ENCODE results near the gene TEX22.

TEX22 gene

GRCh38 chr14:105388976-105389375 lies 9.4 kb upstream of the TEX22 start:
- no peak overlapping the region for H3K4me2 ChIP-seq (ENCODE audit: low read length)
- TF ChIP-seq EZH2 (IDR thresholded peaks at IDR 0.05; ENCODE audit: borderline replicate concordance, low read length) (no peak), CTCF (IDR thresholded peaks at IDR 0.05; ENCODE audit: low read length) (no peak)
- no peaks in the 10 kb centered on the region for H3F3A ChIP-seq (ENCODE audit: insufficient read depth, low read length)
- no peaks in the 10 kb centered on the region for H3K9me3 ChIP-seq (ENCODE audit: low read length)
- no peaks in the 10 kb centered on the region for H4K20me1 ChIP-seq (ENCODE audit: insufficient read depth, low read length)
- no peaks in the 10 kb centered on the region for H3K36me3 ChIP-seq (ENCODE audit: insufficient read depth, low read length)
- H3K27me3 ChIP-seq (ENCODE audit: insufficient read depth, low read length) = peaks cover 11% of the 10 kb centered on the region
- no peaks in the 10 kb centered on the region for H3K4me1 ChIP-seq (ENCODE audit: insufficient read depth, low read length, severe bottlenecking)
- H2AFZ ChIP-seq (ENCODE audit: low read length) = no peak overlapping the region
- no peak overlapping the region for H3K9ac ChIP-seq (ENCODE audit: low read length)
- H3K4me3 ChIP-seq (ENCODE audit: low read depth, low read length, poor library complexity, severe bottlenecking) = no peak overlapping the region
- no peaks in the 10 kb centered on the region for H3K79me2 ChIP-seq (ENCODE audit: insufficient read depth, low read length)
- no peaks in the 10 kb centered on the region for H3K9me2 ChIP-seq (ENCODE audit: low read depth, low read length)
- H3K27ac ChIP-seq (ENCODE audit: low read depth, low read length, poor library complexity, severe bottlenecking) = no peak overlapping the region

GRCh38 chr14:105389534-105389933 lies 8.8 kb upstream of the TEX22 start:
- no peaks in the 10 kb centered on the region for H3K79me2 ChIP-seq (ENCODE audit: insufficient read depth, low read length)
- H3K36me3 ChIP-seq (ENCODE audit: insufficient read depth, low read length) = no peaks in the 10 kb centered on the region
- H3K9me3 ChIP-seq (ENCODE audit: low read length) = no peaks in the 10 kb centered on the region
- no peak overlapping the region for H3K9ac ChIP-seq (ENCODE audit: low read length)
- no peak overlapping the region for H3K4me2 ChIP-seq (ENCODE audit: low read length)
- no peak overlapping the region for H3K27ac ChIP-seq (ENCODE audit: low read depth, low read length, poor library complexity, severe bottlenecking)
- H3K4me3 ChIP-seq (ENCODE audit: low read depth, low read length, poor library complexity, severe bottlenecking) = no peak overlapping the region
- peaks cover 11% of the 10 kb centered on the region for H3K27me3 ChIP-seq (ENCODE audit: insufficient read depth, low read length)
- TF ChIP-seq CTCF (IDR thresholded peaks at IDR 0.05; ENCODE audit: low read length) (no peak), EZH2 (IDR thresholded peaks at IDR 0.05; ENCODE audit: borderline replicate concordance, low read length) (no peak)
- H2AFZ ChIP-seq (ENCODE audit: low read length) = no peak overlapping the region
- no peaks in the 10 kb centered on the region for H3F3A ChIP-seq (ENCODE audit: insufficient read depth, low read length)
- H3K9me2 ChIP-seq (ENCODE audit: low read depth, low read length) = no peaks in the 10 kb centered on the region
- no peaks in the 10 kb centered on the region for H3K4me1 ChIP-seq (ENCODE audit: insufficient read depth, low read length, severe bottlenecking)
- no peaks in the 10 kb centered on the region for H4K20me1 ChIP-seq (ENCODE audit: insufficient read depth, low read length)

DNA sequence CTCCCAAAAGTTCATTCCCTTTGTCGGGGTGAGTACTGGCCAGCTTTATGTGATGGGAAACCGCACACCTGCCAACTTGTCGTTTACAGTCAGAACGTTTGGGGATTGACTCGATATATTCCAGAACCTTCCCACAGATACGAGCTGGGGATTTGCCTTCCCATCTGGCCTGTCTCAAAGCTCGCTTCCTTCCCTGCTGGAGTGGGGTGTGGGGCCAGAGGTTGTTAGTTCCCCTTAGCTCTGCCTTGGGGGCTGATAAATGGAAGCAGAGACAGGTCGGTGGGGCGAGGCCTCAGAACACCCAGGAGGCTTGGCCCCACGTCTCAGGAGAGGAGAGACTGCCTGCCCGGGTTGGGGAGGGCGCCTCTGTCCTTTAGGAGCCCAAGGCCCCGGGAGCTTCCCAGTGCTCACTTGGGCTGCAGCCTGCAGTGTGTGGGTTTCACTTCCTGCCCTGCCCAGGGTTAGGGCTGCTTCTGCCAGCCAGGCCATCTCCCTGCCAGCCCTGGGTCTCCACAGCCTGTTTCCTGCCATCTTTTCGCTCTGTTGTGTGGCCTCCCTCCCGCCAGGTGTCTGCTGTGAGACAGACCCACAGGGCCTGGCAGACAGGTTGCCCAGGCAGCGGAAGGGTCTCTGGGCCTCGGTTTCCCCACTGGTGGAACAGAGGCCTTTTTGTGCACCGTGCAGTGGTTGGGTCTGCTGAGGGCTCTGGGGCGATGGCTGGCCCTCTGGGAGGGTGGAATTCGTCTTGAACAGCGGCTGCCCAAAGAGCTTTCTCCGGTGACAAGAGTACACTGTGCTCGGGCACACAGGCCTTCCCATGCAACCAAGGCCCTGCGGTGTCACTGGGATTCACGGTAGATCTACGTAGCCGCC lies 8.1 kb upstream of the TEX22 start:
- Histone ChIP-seq H3K4me3 (ENCODE audit: low read depth, low read length, poor library complexity, severe bottlenecking) (no peak overlapping the region), H4K20me1 (ENCODE audit: insufficient read depth, low read length) (no peaks in the 10 kb centered on the region), H2AFZ (ENCODE audit: low read length) (no peak overlapping the region), H3K9me3 (ENCODE audit: low read length) (no peaks in the 10 kb centered on the region), H3K27me3 (ENCODE audit: insufficient read depth, low read length) (peaks cover 11% of the 10 kb centered on the region), H3K27ac (ENCODE audit: low read depth, low read length, poor library complexity, severe bottlenecking) (no peak overlapping the region), H3K36me3 (ENCODE audit: insufficient read depth, low read length) (no peaks in the 10 kb centered on the region), H3K4me1 (ENCODE audit: insufficient read depth, low read length, severe bottlenecking) (no peaks in the 10 kb centered on the region), H3K79me2 (ENCODE audit: insufficient read depth, low read length) (no peaks in the 10 kb centered on the region), H3F3A (ENCODE audit: insufficient read depth, low read length) (no peaks in the 10 kb centered on the region), H3K9ac (ENCODE audit: low read length) (no peak overlapping the region), H3K9me2 (ENCODE audit: low read depth, low read length) (no peaks in the 10 kb centered on the region), H3K4me2 (ENCODE audit: low read length) (no peak overlapping the region)
- TF ChIP-seq CTCF (IDR thresholded peaks at IDR 0.05; ENCODE audit: low read length) (0 out of 2 replicates have a peak, but pooled peaks have one; percentile 6), EZH2 (IDR thresholded peaks at IDR 0.05; ENCODE audit: borderline replicate concordance, low read length) (no peak)
